Panc1 (cell line): ENCODE measurements around the gene PSMB1. TPM values are rescaled to one million over a fixed set of nuclear protein-coding genes. Genes with fewer than 3 reads are reported as not detected.
"Not testable (repeated sequence)": the region's sequence is repeated elsewhere in the genome, so short reads cannot be mapped to it uniquely, and the experiment has no call there.

Experiments used
- ATAC-seq: fragments of 200-7000 bp; cut with Tn5 transposase; 2 replicates; pipeline ENCODE4 v1.9.1; 2020; ENCODE audit warnings: mild to moderate bottlenecking, moderate library complexity
- BruUV-seq: library from RNA; stranded (reverse); fragments of 400-500 nt; replicated peaks from 2 replicates; lab custom pipeline; 2021; lab: Mats Ljungman, UMichigan
- CTCF ChIA-PET: fragments of 300-600 bp; sonication (Branson Sonifier 250); formaldehyde crosslinking; loops from one replicate; lab custom pipeline; 2022; ENCODE audit warnings: antibody characterized with exemption; lab: Charles Lee
- POLR2A ChIA-PET: fragments of 300-600 bp; sonication (Branson Sonifier 250); formaldehyde crosslinking; loops from one replicate; lab custom pipeline; 2022; ENCODE audit warnings: antibody characterized with exemption; lab: Charles Lee
- DNase-seq: peaks from one replicate; pipeline ENCODE4 v3.0.0-alpha.2; 2010; ENCODE audit warnings: low read depth, low spot score
- H3K27ac ChIP-seq: 2 replicates; pipeline ENCODE4 v1.5.1; 2011; ENCODE audit warnings: mild to moderate bottlenecking, low read length, inconsistent platforms
- H3K27me3 ChIP-seq: fragments of 200-500 bp; sonication (Bioruptor generic); 2 replicates; pipeline ENCODE4 v1.6.0; 2014; ENCODE audit warnings: low read length, inconsistent platforms; ENCODE audit not compliant: control insufficient read depth, insufficient read depth
- H3K36me3 ChIP-seq: fragments of 200-500 bp; sonication (Bioruptor generic); 2 replicates; pipeline ENCODE4 v1.5.1; 2014; ENCODE audit warnings: inconsistent platforms, mild to moderate bottlenecking, low read length, moderate library complexity; ENCODE audit not compliant: control insufficient read depth, insufficient read depth
- H3K4me1 ChIP-seq: 2 replicates; pipeline ENCODE4 v1.5.1; 2011; ENCODE audit warnings: inconsistent platforms, mild to moderate bottlenecking, low read length, moderate library complexity; ENCODE audit not compliant: control insufficient read depth, insufficient read depth
- H3K4me3 ChIP-seq, 2 experiments: 2 replicates each; pipeline ENCODE4 v1.5.1; 2011 to 2012; ENCODE audit warnings: low read depth in 2 of 2, low read length in 2 of 2, mild to moderate bottlenecking in 2 of 2, inconsistent platforms in 1 of 2, moderate library complexity in 1 of 2
- H3K9me3 ChIP-seq: fragments of 200-500 bp; sonication (Bioruptor generic); 2 replicates; pipeline ENCODE4 v1.5.1; 2014; ENCODE audit warnings: low read depth, mild to moderate bottlenecking, inconsistent platforms, low read length, moderate library complexity; ENCODE audit not compliant: control insufficient read depth, insufficient read depth
- CTCF ChIP-seq: fragments of 450-650 bp; IDR thresholded peaks from 2 replicates; pipeline ENCODE4 v1.5.1; 2017; ENCODE audit warnings: mild to moderate bottlenecking
- POLR2AphosphoS5 ChIP-seq: IDR thresholded peaks from 2 replicates; pipeline ENCODE4 v1.6.1; 2012; ENCODE audit warnings: mild to moderate bottlenecking, low read depth, low read length, moderate library complexity
- REST ChIP-seq, 2 experiments: IDR thresholded peaks; 2 replicates each; pipeline ENCODE4 v1.6.1; 2011 to 2012; ENCODE audit warnings: low read depth in 2 of 2, control low read depth in 1 of 2, low read length in 1 of 2, mild to moderate bottlenecking in 1 of 2, moderate library complexity in 1 of 2; ENCODE audit not compliant: insufficient read depth in 1 of 2
- SIN3A ChIP-seq: IDR thresholded peaks from 2 replicates; pipeline ENCODE4 v1.6.1; 2012; ENCODE audit warnings: low read depth, mild to moderate bottlenecking, low read length, moderate library complexity, borderline replicate concordance; ENCODE audit not compliant: insufficient read depth
- TCF7L2 ChIP-seq: IDR thresholded peaks from 2 replicates; pipeline ENCODE4 v1.6.1; 2011; ENCODE audit warnings: mild to moderate bottlenecking, low read depth, low read length, inconsistent platforms
- in situ Hi-C: cut with HindIII; loops from 2 replicates; pipeline ENCODE4 v1.10.0; 2016; ENCODE audit warnings: low sequenced_read_pairs, low pct_unique_long_range_greater_than_20kb
- intact Hi-C: fragments of 100-400 bp; cut with micrococcal nuclease; formaldehyde crosslinking; loops from one replicate; pipeline ENCODE4 v1.10.0; 2022; ENCODE audit not compliant: unreplicated experiment
- total RNA-seq: library from RNA; stranded (reverse); gene quantifications from one replicate; pipeline ENCODE4 v1.2.1, GENCODE V29; 2021; ENCODE audit not compliant: unreplicated experiment

PSMB1 gene
- total RNA-seq, 1 experiment from 2014 or later = 305 TPM

- POLR2A ChIA-PET = no interaction called here
- Histone ChIP-seq H3K27me3 (peaks cover 3% of the 10 kb centered on the region; the same call in 1 of the 2 replicates), H3K36me3 (no peaks in the 10 kb centered on the region), H3K9me3 (0 out of 2 replicates have a peak, but pooled peaks cover 1% of the 10 kb centered on the region), H3K27ac (no peak overlapping the region), H3K4me3 (no peak overlapping the region), H3K4me1 (no peaks in the 10 kb centered on the region)
- ATAC-seq (no peak), DNase-seq (no peak)
- intact Hi-C loops (no loop called here), in situ Hi-C loops (no loop called here)
- TF ChIP-seq POLR2AphosphoS5 (no peak), SIN3A (no peak), CTCF (no peak), REST (IDR thresholded peaks at IDR 0.05; ENCODE audit: insufficient read depth in 1 of 2, low read depth in 2 of 2, low read length in 1 of 2) (no peak), TCF7L2 (no peak)
- BruUV-seq = no TSS peak
- CTCF ChIA-PET = no interaction called here
These were observed 43.4 kb downstream of the PSMB1 start for GRCh38 chr6:170509723-170510018.

GRCh38 chr6:170508892-170509722, 44.0 kb downstream of the PSMB1 start:
- H3K9me3 ChIP-seq, BruUV-seq, H3K27ac ChIP-seq, CTCF ChIA-PET, H3K27me3 ChIP-seq, in situ Hi-C loops, DNase-seq, ATAC-seq, H3K4me1 ChIP-seq, H3K4me3 ChIP-seq, H3K36me3 ChIP-seq, intact Hi-C loops: not testable (repeated sequence)
- POLR2A ChIA-PET = interaction anchor here (0.7 kb wide), 2 partner anchors 91 to 587 kb away, joined by 3 to 7 read pairs; no protein-coding TSS in a partner anchor

- H3K9me3 ChIP-seq, CTCF ChIA-PET, DNase-seq, H3K4me3 ChIP-seq, H3K27me3 ChIP-seq, ATAC-seq, H3K4me1 ChIP-seq, in situ Hi-C loops, H3K36me3 ChIP-seq, BruUV-seq, intact Hi-C loops, H3K27ac ChIP-seq: not testable (repeated sequence)
- POLR2A ChIA-PET = interaction anchor here (0.7 kb wide), 1 partner anchor 586 kb away, joined by 7 read pairs; no protein-coding TSS in a partner anchor
These were observed 44.8 kb downstream of the PSMB1 start for GRCh38 chr6:170508275-170508674.

GRCh38 chr6:170507728-170508127, 45.4 kb downstream of the PSMB1 start:
- CTCF ChIA-PET, H3K27ac ChIP-seq, H3K9me3 ChIP-seq, POLR2A ChIA-PET, BruUV-seq, ATAC-seq, H3K4me1 ChIP-seq, intact Hi-C loops, H3K4me3 ChIP-seq, in situ Hi-C loops, H3K36me3 ChIP-seq, H3K27me3 ChIP-seq, DNase-seq: not testable (repeated sequence)
